HFF-Myc (cell line): ENCODE measurements around the gene CCDC194.

ENCODE experiments used
- DNase-seq: peaks from one replicate; pipeline ENCODE4 v3.0.0-alpha.2; 2011; ENCODE audit warnings: low read depth; ENCODE audit errors: extremely low read depth
- H3K4me3 ChIP-seq: replicated peaks from 2 replicates; pipeline ENCODE4 v1.5.1; 2011; ENCODE audit warnings: low read depth, mild to moderate bottlenecking, control low read depth, low read length
- CTCF ChIP-seq: IDR thresholded peaks from 2 replicates; pipeline ENCODE4 v1.5.1; 2012; ENCODE audit warnings: mild to moderate bottlenecking, low read depth, low read length, control low read depth; ENCODE audit errors: missing control alignments

CCDC194 gene

DNA sequence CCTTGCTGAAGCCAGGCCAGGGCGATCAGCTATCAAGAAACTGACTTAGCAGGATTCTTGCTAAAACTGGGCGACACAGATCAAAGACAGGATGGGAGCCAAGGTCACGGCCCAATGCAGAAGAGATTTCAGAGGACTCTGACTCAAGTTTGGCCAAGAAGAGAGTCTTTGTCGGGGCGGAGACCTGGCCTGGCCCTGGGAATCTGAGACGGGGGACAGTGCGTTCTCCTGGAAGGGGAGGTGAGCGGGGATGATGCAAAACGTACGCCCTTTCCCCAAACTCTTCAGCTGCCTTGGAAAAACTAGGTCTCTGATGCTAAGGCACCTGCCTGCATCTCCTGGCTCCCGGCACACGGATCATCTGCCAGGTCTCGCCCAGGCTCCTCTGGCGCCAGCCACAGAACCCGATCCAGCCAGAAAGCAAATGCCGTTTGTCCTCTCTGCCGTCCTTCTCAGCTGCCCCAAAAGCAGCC is 35.7 kb upstream of the CCDC194 start:
- no peak for TF ChIP-seq CTCF
- no peak for DNase-seq
- H3K4me3 ChIP-seq: no peak overlapping the region

GRCh38 chr19:17424743-17425365 is 30.9 kb upstream of the CCDC194 start:
- no peak overlapping the region for H3K4me3 ChIP-seq
- TF ChIP-seq CTCF: peak; percentile 52
- no peak for DNase-seq

DNA sequence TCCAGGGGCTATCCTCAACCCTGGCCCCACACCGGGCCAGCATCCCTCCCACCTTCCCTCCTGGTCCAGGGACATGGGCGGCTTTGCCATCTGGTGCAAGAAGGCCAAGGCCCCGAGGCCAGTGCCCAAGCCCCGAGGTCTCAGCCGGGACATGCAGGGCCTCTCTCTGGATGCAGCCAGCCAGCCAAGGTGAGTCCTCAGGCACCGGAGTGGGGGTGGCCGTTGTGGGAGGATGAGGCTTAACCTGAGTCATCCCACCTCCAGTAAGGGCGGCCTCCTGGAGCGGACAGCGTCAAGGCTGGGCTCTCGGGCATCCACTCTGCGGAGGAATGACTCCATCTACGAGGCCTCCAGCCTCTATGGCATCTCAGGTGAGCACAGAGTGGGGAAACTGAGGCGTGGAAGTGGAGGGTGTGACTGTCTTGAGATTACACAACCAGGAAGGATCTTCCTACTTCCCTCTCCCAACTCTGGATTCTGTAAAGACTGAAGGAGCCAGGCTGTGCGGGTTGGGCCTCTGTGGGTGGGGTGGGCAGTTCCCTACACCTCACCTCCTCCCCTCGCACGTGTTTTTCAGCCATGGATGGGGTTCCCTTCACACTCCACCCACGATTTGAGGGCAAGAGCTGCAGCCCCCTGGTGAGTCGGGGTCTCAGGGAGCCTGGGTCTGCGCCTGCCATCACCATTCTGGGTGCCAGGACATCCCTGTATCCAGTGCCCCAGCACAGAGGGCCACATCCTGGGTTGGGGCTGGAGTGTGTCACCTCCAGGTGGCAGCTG is 29.6 kb upstream of the CCDC194 start:
- no peak for TF ChIP-seq CTCF
- no peak for DNase-seq
- H3K4me3 ChIP-seq: no peak overlapping the region

- H3K4me3 ChIP-seq: no peak overlapping the region
- DNase-seq: no peak
- no peak for TF ChIP-seq CTCF
These were observed 27.9 kb upstream of the CCDC194 start for GRCh38 chr19:17421942-17422341.

GRCh38 chr19:17420475-17420924 is 26.5 kb upstream of the CCDC194 start:
- TF ChIP-seq CTCF: peak; percentile 19
- H3K4me3 ChIP-seq: peak overlapping the region; percentile 79
- DNase-seq: no peak

- peak within 1 kb of the TSS; percentile 79 for H3K4me3 ChIP-seq
- TF ChIP-seq CTCF: no peak
- peak; percentile 99 for DNase-seq
These were observed 25.9 kb upstream of the CCDC194 start, which contains the start of gene MVB12A for GRCh38 chr19:17419621-17420474. Gene MVB12A, plus strand, starts transcription at chr19:17420047. Its CDS starts 89 bp downstream, at chr19:17420136.
